SJSA1 (cell line): ENCODE results near the gene SLC9A8. TPM values are rescaled to one million over a fixed set of nuclear protein-coding genes. Genes with fewer than 3 reads are reported as not detected.
A peak's percentile ranks its signal among the peaks of the same experiment; 100 is the strongest.

Source experiments
- DNase-seq, 2 experiments: peaks; one replicate each; pipeline ENCODE4 v3.0.0-alpha.2; 2015 to 2020; ENCODE audit warnings: low spot score in 2 of 2, low read depth in 1 of 2
- H3K27ac ChIP-seq: fragments of 250-450 bp; sonication (Bioruptor Pico); 2 replicates; pipeline ENCODE4 v1.5.1; 2020; ENCODE audit warnings: mild to moderate bottlenecking, moderate library complexity
- H3K27me3 ChIP-seq: fragments of 250-450 bp; sonication (Bioruptor Pico); replicated peaks from 2 replicates; pipeline ENCODE4 v1.5.1; 2020; ENCODE audit warnings: mild to moderate bottlenecking, moderate library complexity
- H3K36me3 ChIP-seq: fragments of 250-450 bp; sonication (Bioruptor Pico); 2 replicates; pipeline ENCODE4 v1.5.1; 2020; ENCODE audit warnings: mild to moderate bottlenecking
- H3K4me1 ChIP-seq: fragments of 250-450 bp; sonication (Bioruptor Pico); replicated peaks from 2 replicates; pipeline ENCODE4 v1.6.1; 2021; ENCODE audit warnings: mild to moderate bottlenecking
- H3K4me3 ChIP-seq: fragments of 250-450 bp; sonication (Bioruptor Pico); 2 replicates; pipeline ENCODE4 v1.5.1; 2020; ENCODE audit warnings: mild to moderate bottlenecking
- H3K9me3 ChIP-seq: fragments of 250-450 bp; sonication (Bioruptor Pico); replicated peaks from 2 replicates; pipeline ENCODE4 v1.5.1; 2020; ENCODE audit warnings: mild to moderate bottlenecking
- total RNA-seq: library from RNA; depleted of rRNA; stranded (reverse); fragments of >200 nt; shearing (Covaris generic); gene quantifications from 2 replicates; pipeline ENCODE4 v1.2.3, GENCODE V29; 2014

SLC9A8 gene
- total RNA-seq, 1 experiment from 2014 or later = 5.5 TPM

DNA sequence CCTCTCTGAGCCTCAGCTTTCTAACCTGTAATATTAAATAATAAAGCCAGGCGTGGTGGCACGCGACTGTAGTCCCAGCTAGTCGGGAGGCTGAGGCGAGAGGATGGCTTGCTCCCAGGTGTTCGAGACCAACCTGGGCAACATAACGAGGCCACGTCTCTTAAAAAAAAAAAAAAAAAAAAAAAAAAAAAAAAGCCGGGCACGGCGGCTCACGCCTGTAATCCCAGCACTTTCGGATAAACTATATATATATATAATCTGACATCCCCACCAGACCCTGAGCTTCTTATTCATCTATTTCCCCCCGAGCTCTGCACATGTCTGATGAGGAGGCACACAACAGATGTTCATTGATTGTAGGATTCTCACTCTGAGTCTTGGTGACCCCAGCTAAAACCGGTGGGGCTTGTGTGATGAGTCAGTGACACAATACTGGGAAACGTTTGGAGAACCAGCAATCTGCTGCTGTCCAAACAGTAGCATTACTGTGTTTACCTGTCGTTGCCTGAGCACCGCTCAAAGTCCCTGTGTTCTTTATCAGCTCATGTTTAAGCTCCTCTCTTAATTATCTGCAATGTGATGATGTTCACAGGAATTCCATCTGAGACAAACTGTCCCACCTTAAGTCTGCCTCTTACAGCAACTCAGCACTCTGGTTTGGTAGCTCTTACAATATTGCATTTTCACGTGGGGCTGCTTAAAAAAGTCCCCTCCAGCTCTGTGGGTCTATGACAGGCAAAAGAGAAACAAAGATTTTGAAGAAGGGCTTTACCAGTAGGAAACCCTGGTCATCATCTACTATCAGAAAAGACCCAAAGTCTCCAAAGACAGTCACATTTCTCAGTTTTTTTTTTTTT lies 103.7 kb downstream of the SLC9A8 start:
- no peaks in the 10 kb centered on the region for H3K27me3 ChIP-seq
- peaks cover 11% of the 10 kb centered on the region for H3K36me3 ChIP-seq
- peaks cover 22% of the 10 kb centered on the region for H3K4me1 ChIP-seq
- DNase-seq = no peak
- H3K27ac ChIP-seq = peak overlapping the region; percentile 100
- no peaks in the 10 kb centered on the region for H3K9me3 ChIP-seq
- peak overlapping the region; percentile 89 for H3K4me3 ChIP-seq

DNA sequence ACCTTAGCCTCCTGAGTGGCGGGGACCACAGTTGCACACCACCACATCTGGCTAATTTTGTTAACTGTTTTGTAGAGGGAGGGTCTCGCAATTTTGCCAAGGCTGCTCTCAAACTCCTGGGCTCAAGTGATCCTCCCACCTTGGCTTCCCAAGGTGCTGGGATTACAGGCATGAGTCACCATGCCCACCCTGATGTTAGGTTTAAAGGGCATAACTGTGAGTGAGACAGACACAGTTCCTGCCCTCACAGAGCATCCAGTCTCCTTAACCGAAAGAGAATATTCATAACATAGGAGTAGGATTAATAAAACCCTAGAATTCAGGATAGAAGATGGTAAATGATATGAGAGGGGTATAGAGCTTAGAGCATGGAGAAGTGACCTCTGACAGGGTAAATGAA lies 105.8 kb downstream of the SLC9A8 start:
- no peak overlapping the region for H3K4me3 ChIP-seq
- H3K4me1 ChIP-seq = peaks cover 22% of the 10 kb centered on the region
- H3K27me3 ChIP-seq = no peaks in the 10 kb centered on the region
- no peak for DNase-seq
- no peaks in the 10 kb centered on the region for H3K9me3 ChIP-seq
- H3K36me3 ChIP-seq = peaks cover 8% of the 10 kb centered on the region
- no peak overlapping the region for H3K27ac ChIP-seq

DNA sequence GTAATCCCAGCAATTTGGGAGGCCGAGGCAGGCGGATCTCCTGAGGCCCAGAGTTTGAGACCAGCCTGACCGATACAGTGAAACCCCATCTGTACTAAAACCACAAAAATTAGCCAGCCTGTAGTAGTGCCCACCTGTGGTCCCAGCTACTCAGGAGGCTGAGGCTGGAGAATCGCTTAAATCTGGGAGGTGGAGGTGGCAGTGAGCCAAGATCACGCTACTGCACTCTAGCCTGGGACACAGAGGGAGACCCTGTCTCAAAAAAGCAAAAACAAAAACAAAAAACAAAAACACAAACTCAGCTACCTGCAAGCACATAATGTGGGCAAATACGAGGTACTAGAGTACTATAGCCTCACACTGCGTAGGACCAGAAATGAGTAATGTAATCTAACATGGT lies 106.4 kb downstream of the SLC9A8 start:
- no peak for DNase-seq
- Histone ChIP-seq H3K4me3 (no peak overlapping the region), H3K27ac (no peak overlapping the region), H3K9me3 (no peaks in the 10 kb centered on the region), H3K36me3 (peaks cover 8% of the 10 kb centered on the region), H3K27me3 (no peaks in the 10 kb centered on the region), H3K4me1 (peaks cover 18% of the 10 kb centered on the region)

DNA sequence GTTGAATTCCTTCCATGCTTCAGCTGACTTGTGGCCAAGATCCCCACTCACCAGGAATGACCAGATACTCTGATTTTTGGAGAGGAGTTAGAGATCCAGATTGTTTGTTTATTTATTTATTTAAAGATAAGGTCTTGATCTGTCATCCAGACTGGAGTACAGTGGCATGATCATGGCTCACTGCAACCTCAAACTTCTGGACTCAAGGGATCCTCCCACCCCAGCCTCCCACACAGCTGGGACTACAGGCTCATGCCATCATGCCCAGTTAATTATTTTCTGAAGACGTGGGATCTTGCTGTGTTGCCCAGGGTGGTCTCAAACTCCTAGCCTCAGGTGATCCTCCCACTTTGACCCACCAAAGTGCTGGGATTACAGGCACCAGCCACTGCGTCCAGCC lies 106.8 kb downstream of the SLC9A8 start:
- no peak overlapping the region for H3K4me3 ChIP-seq

DNA sequence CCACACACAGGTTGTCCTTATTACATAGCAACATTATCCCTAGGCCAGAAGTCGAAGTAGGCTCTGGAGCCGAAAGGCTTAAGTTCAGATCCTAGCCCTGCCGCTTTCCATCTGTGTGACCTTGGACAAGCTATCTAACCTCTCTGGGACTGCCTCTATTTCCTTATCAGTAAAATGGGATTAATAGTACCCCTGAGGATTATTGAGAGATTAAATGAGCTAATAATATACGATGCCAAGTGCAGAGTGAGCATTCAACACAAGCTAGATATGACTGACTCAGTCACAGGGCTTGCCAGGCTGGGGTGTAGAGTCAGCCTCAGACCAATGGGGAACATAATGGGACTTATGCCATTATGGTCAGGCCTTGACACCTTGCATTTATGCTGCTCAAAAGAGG lies 111.6 kb downstream of the SLC9A8 start:
- Histone ChIP-seq H3K36me3 (no peaks in the 10 kb centered on the region), H3K27me3 (no peaks in the 10 kb centered on the region), H3K27ac (no peak overlapping the region), H3K4me3 (no peak overlapping the region), H3K4me1 (peaks cover 9% of the 10 kb centered on the region), H3K9me3 (no peaks in the 10 kb centered on the region)
- DNase-seq = no peak

More for the DNA sequence above, 106.8 kb downstream of the SLC9A8 start:
- H3K27me3 ChIP-seq = no peaks in the 10 kb centered on the region
- no peak overlapping the region for H3K27ac ChIP-seq
- peak in 1 of 2 experiments; percentile 40 for DNase-seq
- peaks cover 13% of the 10 kb centered on the region for H3K4me1 ChIP-seq
- no peaks in the 10 kb centered on the region for H3K9me3 ChIP-seq
- peaks cover 8% of the 10 kb centered on the region for H3K36me3 ChIP-seq

- no peak for DNase-seq
- no peaks in the 10 kb centered on the region for H3K9me3 ChIP-seq
- H3K27me3 ChIP-seq = no peaks in the 10 kb centered on the region
- no peak overlapping the region for H3K27ac ChIP-seq
- no peaks in the 10 kb centered on the region for H3K36me3 ChIP-seq
- H3K4me3 ChIP-seq = no peak overlapping the region
- H3K4me1 ChIP-seq = peaks cover 17% of the 10 kb centered on the region
These were observed 113.3 kb downstream of the SLC9A8 start for GRCh38 chr20:49925901-49926454.

- no peak overlapping the region; the same call in 1 of the 2 replicates for H3K4me3 ChIP-seq
- no peaks in the 10 kb centered on the region for H3K9me3 ChIP-seq
- H3K27me3 ChIP-seq = no peaks in the 10 kb centered on the region
- H3K36me3 ChIP-seq = no peaks in the 10 kb centered on the region
- peak overlapping the region; percentile 19; the same call in 1 of the 2 replicates for H3K27ac ChIP-seq
- peak; percentile 77 to 88 for DNase-seq
- peaks cover 17% of the 10 kb centered on the region for H3K4me1 ChIP-seq
These were observed 115.9 kb downstream of the SLC9A8 start for GRCh38 chr20:49928411-49929141.

- H3K36me3 ChIP-seq = no peaks in the 10 kb centered on the region
- H3K4me1 ChIP-seq = peaks cover 17% of the 10 kb centered on the region
- DNase-seq = no peak
- H3K27me3 ChIP-seq = no peaks in the 10 kb centered on the region
- H3K9me3 ChIP-seq = no peaks in the 10 kb centered on the region
- H3K27ac ChIP-seq = peak overlapping the region; percentile 19; the same call in 1 of the 2 replicates
- H3K4me3 ChIP-seq = no peak overlapping the region
These were observed 116.5 kb downstream of the SLC9A8 start for GRCh38 chr20:49929142-49929494.

DNA sequence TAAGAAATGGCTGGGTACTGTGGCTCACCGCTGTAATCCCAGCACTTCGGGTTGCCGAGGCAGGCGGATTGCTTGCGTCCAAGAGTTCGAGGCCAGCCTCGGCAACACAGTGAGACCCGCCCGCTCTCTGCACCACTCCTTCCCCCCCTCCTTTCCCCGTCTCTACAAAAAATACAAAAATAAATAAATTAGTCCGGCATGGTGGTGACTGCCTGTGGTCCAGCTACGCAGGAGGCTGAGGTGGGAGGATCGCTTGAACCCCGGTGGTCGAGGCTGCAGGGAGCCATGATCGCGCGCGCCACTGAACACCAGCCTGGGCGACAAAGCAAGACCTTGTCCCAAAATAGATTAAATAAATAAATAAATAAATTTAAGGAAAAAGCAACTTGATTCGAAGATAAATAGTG lies 123.1 kb downstream of the SLC9A8 start:
- H3K4me1 ChIP-seq = peaks cover 23% of the 10 kb centered on the region
- peak overlapping the region; percentile 12; the same call in 1 of the 2 replicates for H3K27ac ChIP-seq
- DNase-seq = no peak
- H3K27me3 ChIP-seq = no peaks in the 10 kb centered on the region
- peaks cover 33% of the 10 kb centered on the region for H3K36me3 ChIP-seq
- no peaks in the 10 kb centered on the region for H3K9me3 ChIP-seq
- H3K4me3 ChIP-seq = peak overlapping the region; percentile 90

DNA sequence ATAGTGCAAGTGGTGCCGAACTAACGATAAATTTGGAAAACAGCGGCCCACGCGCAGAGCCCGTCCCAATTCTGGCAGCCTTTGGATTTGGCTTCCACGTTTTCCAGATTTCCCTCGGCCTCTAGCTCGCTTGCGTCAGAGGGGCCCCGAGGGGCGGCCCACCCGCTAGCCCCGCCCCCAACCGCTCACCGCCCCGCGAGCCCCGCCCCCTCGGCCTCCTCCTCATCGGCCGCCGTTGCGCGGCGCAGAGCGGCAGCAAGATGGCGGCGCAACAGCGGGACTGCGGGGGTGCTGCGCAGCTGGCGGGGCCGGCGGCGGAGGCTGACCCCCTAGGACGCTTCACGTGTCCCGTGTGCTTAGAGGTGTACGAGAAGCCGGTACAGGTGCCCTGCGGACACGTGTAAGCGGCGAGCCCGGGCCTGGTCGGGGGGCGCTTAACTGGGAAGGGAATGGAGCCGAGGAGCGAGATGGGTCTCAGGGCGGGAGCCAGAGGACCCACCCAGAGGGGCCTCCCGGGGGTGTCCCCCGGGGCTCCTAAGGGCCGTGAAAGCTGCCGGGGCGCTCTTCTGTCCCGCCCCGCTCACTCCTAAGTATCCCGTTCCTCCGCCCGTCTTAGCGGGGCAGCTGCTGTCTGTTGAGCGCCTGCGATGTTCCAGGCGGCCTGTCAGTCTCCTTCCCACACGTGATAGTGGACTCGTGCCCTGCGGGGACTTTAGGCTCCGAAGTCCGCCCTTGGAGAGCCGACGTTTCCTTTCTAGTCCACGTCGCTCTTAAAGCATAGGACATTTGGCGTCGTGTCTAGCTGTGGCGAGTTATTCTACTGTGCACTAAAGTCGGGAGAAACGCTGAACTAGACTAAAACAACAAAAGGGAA lies 123.8 kb downstream of the SLC9A8 start, which contains the start of gene RNF114:
Gene RNF114 (plus strand): TSS at position 245 of the 874 bp plus-strand sequence. CDS start 16 bp downstream, at position 261.
- Histone ChIP-seq H3K4me3 (peak within 1 kb of the TSS; percentile 90), H3K27ac (peak within 1 kb of the TSS; percentile 58), H3K9me3 (no peaks in the 10 kb centered on the region), H3K4me1 (peaks cover 23% of the 10 kb centered on the region), H3K27me3 (no peaks in the 10 kb centered on the region), H3K36me3 (peaks cover 39% of the 10 kb centered on the region)
- peak; percentile 71 to 88 for DNase-seq

DNA sequence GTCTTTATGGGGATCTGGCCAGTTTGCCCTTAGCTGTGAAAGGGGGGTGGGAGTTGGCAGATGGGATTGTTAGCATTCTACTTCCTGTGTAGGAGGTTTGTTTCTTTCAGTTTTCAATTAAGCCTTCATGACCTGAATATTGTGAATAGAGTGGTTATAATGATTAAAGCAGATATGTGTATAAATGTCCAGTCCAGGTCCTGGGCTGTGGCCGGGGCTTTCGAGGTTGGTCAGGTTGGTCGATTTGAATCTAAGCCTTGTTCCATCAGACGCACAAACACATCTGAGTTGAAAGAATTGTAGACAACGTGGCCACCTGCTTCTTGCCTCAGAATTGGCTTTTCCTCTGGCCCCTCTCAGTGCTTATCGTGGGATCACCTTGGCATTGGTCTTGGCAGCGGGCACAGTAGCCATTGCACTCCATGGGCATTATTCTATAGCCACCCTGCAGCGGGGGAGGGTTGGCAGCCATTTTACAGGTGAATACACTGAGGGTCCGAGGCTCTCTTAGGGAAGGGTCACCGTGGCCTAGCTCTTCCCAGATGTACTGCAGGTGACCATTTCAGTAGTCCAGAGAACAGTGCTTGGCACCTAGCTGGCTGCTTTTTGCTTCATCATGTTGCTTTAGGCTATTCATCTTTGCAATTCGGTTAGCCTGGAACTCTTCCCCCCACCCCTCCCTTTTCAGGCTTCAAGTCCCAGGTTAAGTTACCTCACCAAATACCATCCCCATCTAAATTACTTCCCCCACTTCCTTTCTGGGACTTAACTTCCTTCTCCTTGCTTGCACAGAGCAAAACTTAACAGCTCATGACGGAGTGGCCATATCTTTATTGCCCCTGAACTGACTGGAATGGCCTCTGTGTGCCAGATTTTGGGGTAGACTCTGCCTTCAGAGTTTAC lies 124.7 kb downstream of the SLC9A8 start:
- Histone ChIP-seq H3K4me1 (peaks cover 23% of the 10 kb centered on the region), H3K27me3 (no peaks in the 10 kb centered on the region), H3K4me3 (peak overlapping the region; percentile 90), H3K9me3 (no peaks in the 10 kb centered on the region), H3K36me3 (peaks cover 48% of the 10 kb centered on the region), H3K27ac (peak overlapping the region; percentile 58; the same call in 1 of the 2 replicates)
- no peak for DNase-seq
